HCT116 (cell line): ENCODE data around the gene NOTCH1. TPM values are rescaled to one million over a fixed set of nuclear protein-coding genes. Genes with fewer than 3 reads are reported as not detected.

Experiments
- ATAC-seq: fragments of 200-7000 bp; cut with Tn5 transposase; 2 replicates; pipeline ENCODE4 v1.9.1; 2020; ENCODE audit warnings: mild to moderate bottlenecking, moderate library complexity
- BruUV-seq: library from RNA; stranded (reverse); fragments of 400-500 nt; replicated peaks from 2 replicates; lab custom pipeline; 2021; lab: Mats Ljungman, UMichigan
- CTCF ChIA-PET: fragments of 300-600 bp; sonication (Branson Sonifier 250); formaldehyde crosslinking; loops from one replicate; lab custom pipeline; 2021; ENCODE audit warnings: antibody characterized with exemption; lab: Charles Lee
- POLR2A ChIA-PET: fragments of 300-600, 350-600 bp; sonication (Branson Sonifier 250); formaldehyde crosslinking; loops from one replicate; lab custom pipeline; 2021; ENCODE audit warnings: antibody characterized with exemption; lab: Charles Lee
- RAD21 ChIA-PET, 2 experiments: fragments of 300-600 bp; sonication (Branson Sonifier 250); formaldehyde crosslinking; loops; one replicate each; lab custom pipeline; 2023; ENCODE audit warnings: low total read pairs in 2 of 2; ENCODE audit not compliant: uncharacterized antibody in 2 of 2, unreplicated experiment in 2 of 2, low non-redundant PET in 1 of 2; lab: Charles Lee
- DNase-seq: peaks from one replicate; pipeline ENCODE4 v3.0.0-alpha.2; 2010; ENCODE audit warnings: low read depth, low spot score
- H2AFZ ChIP-seq: fragments of 200-600 bp; shearing (Covaris generic), sonication (generic); 2 replicates; pipeline ENCODE4 v1.6.1; 2017; ENCODE audit warnings: low read depth, mixed run types, mixed read lengths, antibody characterized with exemption, low read length; ENCODE audit not compliant: poor library complexity, severe bottlenecking
- H3K27ac ChIP-seq: 2 replicates; pipeline ENCODE4 v1.5.1; 2012; ENCODE audit warnings: low read depth, low read length
- H3K27me3 ChIP-seq: fragments of 200-600 bp; sonication (generic); 2 replicates; pipeline ENCODE4 v1.6.1; 2016; ENCODE audit warnings: mixed run types, low read length, mixed read lengths; ENCODE audit not compliant: insufficient read depth
- H3K36me3 ChIP-seq, 2 experiments: fragments of 200-500 bp in 1 of 2; fragments of 200-600 bp in 1 of 2; sonication (Bioruptor generic) in 1 of 2; sonication (generic) in 1 of 2; 2 replicates each; pipeline versions ENCODE4 v1.5.1 to v1.6.1; 2014 to 2016; ENCODE audit warnings: low read length in 2 of 2, inconsistent platforms in 1 of 2, mixed read lengths in 1 of 2, mixed run types in 1 of 2; ENCODE audit not compliant: insufficient read depth in 2 of 2, control insufficient read depth in 1 of 2
- H3K4me1 ChIP-seq, 2 experiments: fragments of 200-600 bp in 1 of 2; sonication (generic) in 1 of 2; 2 replicates each; pipeline versions ENCODE4 v1.5.1 to v1.6.1; 2012 to 2017; ENCODE audit warnings: low read length in 2 of 2, inconsistent platforms in 1 of 2, mild to moderate bottlenecking in 1 of 2, mixed read lengths in 1 of 2, mixed run types in 1 of 2, moderate library complexity in 1 of 2; ENCODE audit not compliant: insufficient read depth in 2 of 2, control insufficient read depth in 1 of 2
- H3K4me2 ChIP-seq: fragments of 200-600 bp; sonication (generic); 2 replicates; pipeline ENCODE4 v1.6.1; 2017; ENCODE audit warnings: mixed run types, low read length, mixed read lengths
- H3K4me3 ChIP-seq, 2 experiments: fragments of 200-600 bp in 1 of 2; sonication (generic) in 1 of 2; replicated peaks in 1 of 2; 2 replicates each; pipeline ENCODE4 v1.5.1; 2011 to 2016; ENCODE audit warnings: low read length in 2 of 2, control low read depth in 1 of 2, low read depth in 1 of 2, mild to moderate bottlenecking in 1 of 2, mixed read lengths in 1 of 2, mixed run types in 1 of 2
- H3K79me2 ChIP-seq: fragments of 200-600 bp; sonication (generic); 2 replicates; pipeline ENCODE4 v1.6.1; 2017; ENCODE audit warnings: mild to moderate bottlenecking, mixed run types, low read length, moderate library complexity, mixed read lengths; ENCODE audit not compliant: insufficient read depth
- H3K9ac ChIP-seq: fragments of 200-600 bp; sonication (generic); 2 replicates; pipeline ENCODE4 v1.6.1; 2016; ENCODE audit warnings: low read length, mixed read lengths
- H3K9me2 ChIP-seq: fragments of 200-600 bp; sonication (generic), shearing (Covaris generic); 2 replicates; pipeline ENCODE4 v1.6.1; 2017; ENCODE audit warnings: mixed run types, mild to moderate bottlenecking, moderate library complexity; ENCODE audit not compliant: insufficient read depth
- H3K9me3 ChIP-seq, 2 experiments: fragments of 200-500 bp in 1 of 2; fragments of 200-600 bp in 1 of 2; sonication (Bioruptor generic) in 1 of 2; sonication (generic) in 1 of 2; 2 replicates each; pipeline ENCODE4 v1.6.1; 2014 to 2017; ENCODE audit warnings: low read length in 2 of 2, mixed read lengths in 2 of 2, inconsistent platforms in 1 of 2, low read depth in 1 of 2, mild to moderate bottlenecking in 1 of 2, mixed run types in 1 of 2, moderate library complexity in 1 of 2; ENCODE audit not compliant: control insufficient read depth in 1 of 2, insufficient read depth in 1 of 2
- H4K20me1 ChIP-seq: fragments of 200-600 bp; sonication (generic), shearing (Covaris generic); 2 replicates; pipeline ENCODE4 v1.6.1; 2017; ENCODE audit warnings: mixed run types, mild to moderate bottlenecking, moderate library complexity; ENCODE audit not compliant: insufficient read depth
- CEBPB ChIP-seq: IDR thresholded peaks from 2 replicates; pipeline ENCODE4 v1.6.1; 2012; ENCODE audit warnings: low read depth
- CTCF ChIP-seq, 3 experiments: fragments of 200-600 bp in 1 of 3; sonication (generic) in 1 of 3; IDR thresholded peaks in 2 of 3; conservative IDR thresholded peaks in 1 of 3; 2 replicates each; pipeline ENCODE4 v1.5.1; 2012 to 2017; ENCODE audit warnings: low read depth in 2 of 3, low read length in 2 of 3, antibody characterized with exemption in 1 of 3, borderline replicate concordance in 1 of 3, control low read depth in 1 of 3, mild to moderate bottlenecking in 1 of 3, mixed read lengths in 1 of 3, mixed run types in 1 of 3, moderate library complexity in 1 of 3; ENCODE audit not compliant: insufficient read depth in 1 of 3
- EZH2phosphoT487 ChIP-seq: fragments of 200-600 bp; IDR thresholded peaks from 2 replicates; pipeline ENCODE4 v1.6.1; 2018; ENCODE audit warnings: antibody characterized with exemption, borderline replicate concordance
- YY1 ChIP-seq: IDR thresholded peaks from 2 replicates; pipeline ENCODE4 v1.6.1; 2011; ENCODE audit warnings: low read length, low read depth, moderate library complexity, mild to moderate bottlenecking; ENCODE audit not compliant: insufficient replicate concordance; ENCODE audit errors: extremely low read depth
- ZFX ChIP-seq: fragments of 450-650 bp; IDR thresholded peaks from 2 replicates; pipeline ENCODE4 v1.6.1; 2017
- intact Hi-C: fragments of 100-400 bp; cut with micrococcal nuclease; formaldehyde crosslinking; loops from 2 replicates; pipeline ENCODE4 v1.10.0; 2022
- total RNA-seq: library from RNA; stranded (reverse); gene quantifications from one replicate; pipeline ENCODE4 v1.2.1, GENCODE V29; 2021; ENCODE audit not compliant: unreplicated experiment

The NOTCH1 gene
- total RNA-seq, 1 experiment from 2014 or later, result 36.2 TPM

GRCh38 chr9:136485049-136486045, 60.5 kb downstream of the NOTCH1 start:
- ATAC-seq (peak; percentile 39), DNase-seq (no peak)
- ChIA-PET RAD21 (interaction anchor here (0.7 to 2.0 kb wide), 8 partner anchors 94 to 209 kb away, joined by 3 to 7 read pairs (median 3); no protein-coding TSS in a partner anchor), CTCF (interaction anchor here (1.0 to 7.3 kb wide), 13 partner anchors 42 to 210 kb away, joined by 3 to 108 read pairs (median 4); no protein-coding TSS in a partner anchor), POLR2A (interaction anchor here (1.0 kb wide), 1 partner anchor 146 kb away, joined by 4 read pairs; no protein-coding TSS in a partner anchor)
- Histone ChIP-seq H3K27ac (peak overlapping the region; percentile 100), H3K9ac (peak overlapping the region; percentile 86), H3K9me3 (no peaks in the 10 kb centered on the region), H3K4me3 (peak overlapping the region; percentile 62 to 84), H3K4me2 (peak overlapping the region; percentile 98), H3K27me3 (no peaks in the 10 kb centered on the region), H4K20me1 (peaks cover 4% of the 10 kb centered on the region; the same call in 1 of the 2 replicates), H3K4me1 (peaks cover 10 to 32% of the 10 kb centered on the region in 2 experiments), H3K9me2 (no peaks in the 10 kb centered on the region), H3K36me3 (no peaks in the 10 kb centered on the region; a peak in 2 of 4 replicates), H3K79me2 (peaks cover 23% of the 10 kb centered on the region), H2AFZ (no peak overlapping the region)
- no peak for TF ChIP-seq EZH2phosphoT487
- TF ChIP-seq ZFX, result no peak
- no peak for TF ChIP-seq CEBPB
- TF ChIP-seq CTCF (IDR thresholded peaks at IDR 0.05 in 2 of 3, conservative IDR thresholded peaks at IDR 0.05 in 1 of 3; ENCODE audit: borderline replicate concordance in 1 of 3, insufficient read depth in 1 of 3, low read depth in 2 of 3, low read length in 2 of 3), result peak in 2 of 3 experiments; percentile 84 to 91; a peak in 4 of 6 replicates
- TF ChIP-seq YY1, result no peak
- no TSS peak for BruUV-seq
- intact Hi-C loops, result loop anchor here (1.0 to 5.0 kb wide), 3 partner anchors 52 to 209 kb away; no protein-coding TSS in a partner anchor
